HepG2 (cell line): ENCODE results near the gene ANO2.

ENCODE experiments used
- EP300 ChIP-seq, 3 experiments: sonication (generic) in 1 of 3; formaldehyde crosslinking in 1 of 3; IDR thresholded peaks; 2 replicates each; pipeline versions ENCODE4 v1.5.1 to v1.6.1; 2011 to 2020; ENCODE audit warnings: low read depth in 2 of 3, low read length in 2 of 3, borderline replicate concordance in 1 of 3, improper control_type of control experiment in 1 of 3, mild to moderate bottlenecking in 1 of 3, missing genetic modification reagents in 1 of 3, moderate library complexity in 1 of 3
- REPIN1 ChIP-seq: sonication (generic); formaldehyde crosslinking; IDR thresholded peaks from 2 replicates; pipeline ENCODE4 v1.8.0; 2022; ENCODE audit warnings: missing genetic modification reagents, low read depth, mild to moderate bottlenecking, borderline replicate concordance
- SIN3A ChIP-seq: IDR thresholded peaks from 2 replicates; pipeline ENCODE4 v1.6.1; 2011; ENCODE audit warnings: low read depth, mild to moderate bottlenecking, control low read depth, low read length, borderline replicate concordance
- SIX1 ChIP-seq: sonication (generic); formaldehyde crosslinking; IDR thresholded peaks from 2 replicates; pipeline ENCODE4 v1.4.0; 2020; ENCODE audit warnings: missing genetic modification reagents, borderline replicate concordance
- SP1 ChIP-seq, 2 experiments: fragments of 450-650 bp in 1 of 2; sonication (generic) in 1 of 2; formaldehyde crosslinking in 1 of 2; IDR thresholded peaks; 2 replicates each; pipeline versions ENCODE4 v1.4.0 to v1.6.1; 2016 to 2020; ENCODE audit warnings: missing genetic modification reagents in 1 of 2
- TBL1XR1 ChIP-seq: fragments of 150-350 bp; IDR thresholded peaks from 2 replicates; pipeline ENCODE4 v1.6.1; 2014; ENCODE audit warnings: borderline replicate concordance, low read length; ENCODE audit not compliant: partially characterized antibody
- TMF1 ChIP-seq: sonication (generic); formaldehyde crosslinking; IDR thresholded peaks from 2 replicates; pipeline ENCODE4 v1.8.1; 2022; ENCODE audit warnings: low read depth, missing genetic modification reagents
- ZNF264 ChIP-seq: sonication (generic); formaldehyde crosslinking; IDR thresholded peaks from 2 replicates; pipeline ENCODE4 v1.4.0; 2020; ENCODE audit warnings: missing genetic modification reagents
- TF ChIP-seq, protein P1 (sequence below): IDR thresholded peaks from 2 replicates; pipeline ENCODE4 v1.6.1; 2012; ENCODE audit warnings: inconsistent platforms
- TF ChIP-seq, protein P2 (sequence below): sonication (generic); formaldehyde crosslinking; IDR thresholded peaks from 2 replicates; pipeline ENCODE4 v1.5.0; 2020; ENCODE audit warnings: mild to moderate bottlenecking, missing genetic modification reagents, moderate library complexity
- TF ChIP-seq, protein P3 (sequence below): sonication (generic); formaldehyde crosslinking; IDR thresholded peaks from 2 replicates; pipeline ENCODE4 v1.5.0; 2020; ENCODE audit warnings: missing genetic modification reagents, mild to moderate bottlenecking, borderline replicate concordance
- TF ChIP-seq, protein P4 (sequence below): sonication (generic); formaldehyde crosslinking; IDR thresholded peaks from 2 replicates; pipeline ENCODE4 v1.9.0; 2021; ENCODE audit warnings: missing genetic modification reagents, borderline replicate concordance
- TF ChIP-seq, protein P5 (sequence below), 2 experiments: sonication (generic) in 1 of 2; formaldehyde crosslinking in 1 of 2; IDR thresholded peaks; 2 replicates each; pipeline versions ENCODE4 v1.4.0 to v1.6.1; 2018 to 2020; ENCODE audit warnings: missing genetic modification reagents in 2 of 2, borderline replicate concordance in 1 of 2, low read depth in 1 of 2, mild to moderate bottlenecking in 1 of 2, missing biosample characterization in 1 of 2
- TF ChIP-seq, protein P6 (sequence below): sonication (generic); formaldehyde crosslinking; IDR thresholded peaks from 2 replicates; pipeline ENCODE4 v1.8.1; 2023; ENCODE audit warnings: missing genetic modification reagents, mild to moderate bottlenecking, borderline replicate concordance

DNA sequence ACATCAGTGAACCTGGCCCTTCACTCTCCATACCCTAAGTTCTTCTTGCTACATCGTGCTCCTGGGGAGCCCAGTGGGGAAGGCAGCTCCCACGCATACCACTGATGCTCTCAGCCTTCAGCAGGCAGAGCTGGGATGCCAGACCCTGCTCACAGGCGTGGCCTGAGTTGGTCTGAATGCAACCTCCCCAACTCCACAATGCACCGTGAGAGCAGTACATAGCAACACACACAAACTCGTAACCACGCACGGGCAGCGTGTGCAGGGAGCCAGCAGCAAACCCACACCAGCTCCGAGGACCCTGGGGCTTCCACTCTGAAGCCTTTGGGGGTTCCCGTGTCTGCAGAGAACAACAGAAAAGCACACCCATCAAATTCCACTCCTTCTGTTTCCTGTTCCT, 37.3 kb downstream of the ANO2 start:
- TF ChIP-seq, protein P1, sequence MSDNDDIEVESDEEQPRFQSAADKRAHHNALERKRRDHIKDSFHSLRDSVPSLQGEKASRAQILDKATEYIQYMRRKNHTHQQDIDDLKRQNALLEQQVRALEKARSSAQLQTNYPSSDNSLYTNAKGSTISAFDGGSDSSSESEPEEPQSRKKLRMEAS, result no peak
- no peak for TF ChIP-seq EP300 (IDR thresholded peaks at IDR 0.05; ENCODE audit: low read depth in 2 of 2, low read length in 2 of 2)
- TF ChIP-seq EP300 (CRISPR knock-in tag; IDR thresholded peaks at IDR 0.05; ENCODE audit: borderline replicate concordance), result no peak
- TF ChIP-seq, protein P2, sequence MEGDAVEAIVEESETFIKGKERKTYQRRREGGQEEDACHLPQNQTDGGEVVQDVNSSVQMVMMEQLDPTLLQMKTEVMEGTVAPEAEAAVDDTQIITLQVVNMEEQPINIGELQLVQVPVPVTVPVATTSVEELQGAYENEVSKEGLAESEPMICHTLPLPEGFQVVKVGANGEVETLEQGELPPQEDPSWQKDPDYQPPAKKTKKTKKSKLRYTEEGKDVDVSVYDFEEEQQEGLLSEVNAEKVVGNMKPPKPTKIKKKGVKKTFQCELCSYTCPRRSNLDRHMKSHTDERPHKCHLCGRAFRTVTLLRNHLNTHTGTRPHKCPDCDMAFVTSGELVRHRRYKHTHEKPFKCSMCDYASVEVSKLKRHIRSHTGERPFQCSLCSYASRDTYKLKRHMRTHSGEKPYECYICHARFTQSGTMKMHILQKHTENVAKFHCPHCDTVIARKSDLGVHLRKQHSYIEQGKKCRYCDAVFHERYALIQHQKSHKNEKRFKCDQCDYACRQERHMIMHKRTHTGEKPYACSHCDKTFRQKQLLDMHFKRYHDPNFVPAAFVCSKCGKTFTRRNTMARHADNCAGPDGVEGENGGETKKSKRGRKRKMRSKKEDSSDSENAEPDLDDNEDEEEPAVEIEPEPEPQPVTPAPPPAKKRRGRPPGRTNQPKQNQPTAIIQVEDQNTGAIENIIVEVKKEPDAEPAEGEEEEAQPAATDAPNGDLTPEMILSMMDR, result no peak
- TF ChIP-seq TBL1XR1, result no peak
- no peak for TF ChIP-seq REPIN1
- no peak for TF ChIP-seq SIN3A
- TF ChIP-seq, protein P3, sequence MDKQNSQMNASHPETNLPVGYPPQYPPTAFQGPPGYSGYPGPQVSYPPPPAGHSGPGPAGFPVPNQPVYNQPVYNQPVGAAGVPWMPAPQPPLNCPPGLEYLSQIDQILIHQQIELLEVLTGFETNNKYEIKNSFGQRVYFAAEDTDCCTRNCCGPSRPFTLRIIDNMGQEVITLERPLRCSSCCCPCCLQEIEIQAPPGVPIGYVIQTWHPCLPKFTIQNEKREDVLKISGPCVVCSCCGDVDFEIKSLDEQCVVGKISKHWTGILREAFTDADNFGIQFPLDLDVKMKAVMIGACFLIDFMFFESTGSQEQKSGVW (CRISPR knock-in tag), result no peak
- no peak for TF ChIP-seq ZNF264 (CRISPR knock-in tag)
- TF ChIP-seq, protein P4, sequence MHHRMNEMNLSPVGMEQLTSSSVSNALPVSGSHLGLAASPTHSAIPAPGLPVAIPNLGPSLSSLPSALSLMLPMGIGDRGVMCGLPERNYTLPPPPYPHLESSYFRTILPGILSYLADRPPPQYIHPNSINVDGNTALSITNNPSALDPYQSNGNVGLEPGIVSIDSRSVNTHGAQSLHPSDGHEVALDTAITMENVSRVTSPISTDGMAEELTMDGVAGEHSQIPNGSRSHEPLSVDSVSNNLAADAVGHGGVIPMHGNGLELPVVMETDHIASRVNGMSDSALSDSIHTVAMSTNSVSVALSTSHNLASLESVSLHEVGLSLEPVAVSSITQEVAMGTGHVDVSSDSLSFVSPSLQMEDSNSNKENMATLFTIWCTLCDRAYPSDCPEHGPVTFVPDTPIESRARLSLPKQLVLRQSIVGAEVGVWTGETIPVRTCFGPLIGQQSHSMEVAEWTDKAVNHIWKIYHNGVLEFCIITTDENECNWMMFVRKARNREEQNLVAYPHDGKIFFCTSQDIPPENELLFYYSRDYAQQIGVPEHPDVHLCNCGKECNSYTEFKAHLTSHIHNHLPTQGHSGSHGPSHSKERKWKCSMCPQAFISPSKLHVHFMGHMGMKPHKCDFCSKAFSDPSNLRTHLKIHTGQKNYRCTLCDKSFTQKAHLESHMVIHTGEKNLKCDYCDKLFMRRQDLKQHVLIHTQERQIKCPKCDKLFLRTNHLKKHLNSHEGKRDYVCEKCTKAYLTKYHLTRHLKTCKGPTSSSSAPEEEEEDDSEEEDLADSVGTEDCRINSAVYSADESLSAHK (CRISPR knock-in tag), result no peak
- no peak for TF ChIP-seq SP1 (IDR thresholded peaks at IDR 0.05)
- no peak for TF ChIP-seq SP1 (CRISPR knock-in tag; IDR thresholded peaks at IDR 0.05)
- TF ChIP-seq, protein P5, sequence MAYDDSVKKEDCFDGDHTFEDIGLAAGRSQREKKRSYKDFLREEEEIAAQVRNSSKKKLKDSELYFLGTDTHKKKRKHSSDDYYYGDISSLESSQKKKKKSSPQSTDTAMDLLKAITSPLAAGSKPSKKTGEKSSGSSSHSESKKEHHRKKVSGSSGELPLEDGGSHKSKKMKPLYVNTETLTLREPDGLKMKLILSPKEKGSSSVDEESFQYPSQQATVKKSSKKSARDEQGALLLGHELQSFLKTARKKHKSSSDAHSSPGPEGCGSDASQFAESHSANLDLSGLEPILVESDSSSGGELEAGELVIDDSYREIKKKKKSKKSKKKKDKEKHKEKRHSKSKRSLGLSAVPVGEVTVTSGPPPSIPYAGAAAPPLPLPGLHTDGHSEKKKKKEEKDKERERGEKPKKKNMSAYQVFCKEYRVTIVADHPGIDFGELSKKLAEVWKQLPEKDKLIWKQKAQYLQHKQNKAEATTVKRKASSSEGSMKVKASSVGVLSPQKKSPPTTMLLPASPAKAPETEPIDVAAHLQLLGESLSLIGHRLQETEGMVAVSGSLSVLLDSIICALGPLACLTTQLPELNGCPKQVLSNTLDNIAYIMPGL (CRISPR knock-in tag; IDR thresholded peaks at IDR 0.05; ENCODE audit: borderline replicate concordance in 1 of 2, low read depth in 1 of 2), result no peak
- TF ChIP-seq, protein P6, sequence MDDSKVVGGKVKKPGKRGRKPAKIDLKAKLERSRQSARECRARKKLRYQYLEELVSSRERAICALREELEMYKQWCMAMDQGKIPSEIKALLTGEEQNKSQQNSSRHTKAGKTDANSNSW, result no peak
- TF ChIP-seq TMF1 (CRISPR knock-in tag), result no peak
- no peak for TF ChIP-seq SIX1 (CRISPR knock-in tag)
